ENCODE measurements around the gene DLAT. TPM values are rescaled to one million over a fixed set of nuclear protein-coding genes. Genes with fewer than 3 reads are reported as not detected.
"Not testable (repeated sequence)": the region's sequence is repeated elsewhere in the genome, so short reads cannot be mapped to it uniquely, and the experiment has no call there.

DLAT gene
- total RNA-seq, 1 donor from 2014 or later, result 37.6 TPM

DNA sequence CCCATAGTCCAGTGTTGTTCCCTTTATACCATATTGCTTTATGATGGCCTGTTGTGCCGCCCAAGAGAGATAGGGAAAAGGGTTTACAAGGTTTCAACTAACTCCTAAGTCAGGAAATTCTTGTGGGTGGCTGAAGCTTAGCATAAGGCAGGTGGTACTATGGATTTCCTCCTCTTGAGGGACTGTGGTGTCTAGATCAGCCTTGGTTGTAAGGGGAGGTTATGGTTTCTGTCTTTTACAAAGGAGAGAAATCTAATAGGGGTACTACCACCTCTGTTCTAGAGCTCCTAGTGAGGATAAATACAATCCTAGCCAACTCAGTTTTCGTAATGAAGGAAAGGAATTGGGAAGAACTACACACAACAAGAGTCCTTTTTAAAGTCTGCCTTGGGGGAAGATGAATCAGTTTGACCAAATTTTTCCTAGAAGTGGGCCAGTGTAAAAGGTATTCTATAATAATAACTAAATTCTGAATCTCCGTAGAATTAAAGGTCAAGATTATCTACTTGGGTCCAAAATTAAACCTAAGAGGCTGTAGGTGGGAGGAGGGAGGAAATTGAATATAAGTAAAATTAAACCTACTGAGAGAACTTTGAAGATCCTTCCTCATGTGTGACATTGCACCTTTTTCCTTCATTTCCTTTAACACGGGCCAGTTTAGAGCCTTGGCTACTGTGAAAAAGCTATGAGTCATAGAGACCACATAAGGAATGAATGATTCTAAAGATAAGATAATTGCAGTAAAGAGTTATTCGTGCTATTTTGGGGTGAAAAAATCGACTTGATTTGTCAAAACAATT is 17.2 kb downstream of the DLAT start:
- Histone ChIP-seq H3K36me3 (ENCODE audit: control insufficient read depth in 3 of 3, insufficient read depth in 3 of 3, low read length in 3 of 3) (peaks cover 16 to 47% (median 34%) of the 10 kb centered on the region in 3 donors), H3K27ac (ENCODE audit: low read depth, low read length) (no peak overlapping the region), H3K9ac (ENCODE audit: low read depth in 1 of 3, low read length in 3 of 3) (no peak overlapping the region), H3K27me3 (ENCODE audit: control insufficient read depth in 3 of 3, insufficient read depth in 3 of 3, low read length in 3 of 3) (no peaks in the 10 kb centered on the region), H3K4me1 (ENCODE audit: control insufficient read depth in 3 of 3, insufficient read depth in 3 of 3, low read length in 3 of 3) (no peaks in the 10 kb centered on the region), H3K9me3 (ENCODE audit: control insufficient read depth in 3 of 3, low read length in 3 of 3) (no peaks in the 10 kb centered on the region), H3K4me3 (ENCODE audit: low read length in 3 of 3) (no peak overlapping the region)

DNA sequence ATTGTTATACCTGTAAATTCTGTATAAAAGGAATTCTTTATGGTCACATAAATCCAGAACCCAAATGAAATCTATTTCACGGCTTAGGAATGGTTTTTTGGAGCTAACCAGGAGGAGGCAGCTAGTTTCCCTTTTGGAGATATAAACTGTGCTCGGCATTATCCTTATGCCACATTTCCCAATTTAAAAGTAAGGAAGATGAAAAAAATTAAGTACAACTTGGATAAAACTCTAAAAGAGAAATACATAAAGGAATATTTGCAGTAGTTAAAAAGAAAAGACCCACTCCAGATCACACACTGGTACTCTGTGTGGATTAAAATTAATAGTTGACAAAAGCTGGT is 17.7 kb downstream of the DLAT start:
- no peak overlapping the region for H3K27ac ChIP-seq (ENCODE audit: low read depth, low read length)

DNA sequence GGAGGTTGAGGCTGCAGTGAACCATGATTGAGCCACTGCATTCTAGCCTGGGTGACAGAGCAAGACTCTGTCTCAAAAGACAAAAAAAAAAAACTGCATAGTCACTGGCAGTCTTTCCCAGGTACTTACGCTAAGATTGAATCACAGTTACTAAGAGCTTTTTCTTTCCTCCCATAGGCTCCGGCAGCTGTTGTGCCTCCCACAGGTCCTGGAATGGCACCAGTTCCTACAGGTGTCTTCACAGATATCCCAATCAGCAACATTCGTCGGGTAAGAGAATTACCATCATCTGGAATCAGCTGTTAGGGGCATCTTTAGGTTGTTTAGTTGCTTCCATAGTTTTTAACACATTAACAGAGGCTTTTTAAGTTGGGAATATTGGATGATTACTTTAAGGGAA is 19.8 kb downstream of the DLAT start:
- H3K27ac ChIP-seq (ENCODE audit: low read depth, low read length), result no peak overlapping the region
- no peaks in the 10 kb centered on the region for H3K4me1 ChIP-seq (ENCODE audit: control insufficient read depth in 3 of 3, insufficient read depth in 3 of 3, low read length in 3 of 3)
- H3K4me3 ChIP-seq (ENCODE audit: low read length in 3 of 3), result no peak overlapping the region
- no peak overlapping the region for H3K9ac ChIP-seq (ENCODE audit: low read depth in 1 of 3, low read length in 3 of 3)
- H3K27me3 ChIP-seq (ENCODE audit: control insufficient read depth in 3 of 3, insufficient read depth in 3 of 3, low read length in 3 of 3), result no peaks in the 10 kb centered on the region
- peaks cover 12 to 44% (median 22%) of the 10 kb centered on the region in 3 donors for H3K36me3 ChIP-seq (ENCODE audit: control insufficient read depth in 3 of 3, insufficient read depth in 3 of 3, low read length in 3 of 3)
- no peaks in the 10 kb centered on the region for H3K9me3 ChIP-seq (ENCODE audit: control insufficient read depth in 3 of 3, low read length in 3 of 3)

More for the DNA sequence above, 17.7 kb downstream of the DLAT start:
- H3K9ac ChIP-seq (ENCODE audit: low read depth in 1 of 3, low read length in 3 of 3), result no peak overlapping the region
- no peaks in the 10 kb centered on the region for H3K9me3 ChIP-seq (ENCODE audit: control insufficient read depth in 3 of 3, low read length in 3 of 3)
- no peak overlapping the region for H3K4me3 ChIP-seq (ENCODE audit: low read length in 3 of 3)
- H3K36me3 ChIP-seq (ENCODE audit: control insufficient read depth in 3 of 3, insufficient read depth in 3 of 3, low read length in 3 of 3), result peaks cover 12 to 43% (median 30%) of the 10 kb centered on the region in 3 donors
- H3K4me1 ChIP-seq (ENCODE audit: control insufficient read depth in 3 of 3, insufficient read depth in 3 of 3, low read length in 3 of 3), result no peaks in the 10 kb centered on the region
- H3K27me3 ChIP-seq (ENCODE audit: control insufficient read depth in 3 of 3, insufficient read depth in 3 of 3, low read length in 3 of 3), result no peaks in the 10 kb centered on the region

DNA sequence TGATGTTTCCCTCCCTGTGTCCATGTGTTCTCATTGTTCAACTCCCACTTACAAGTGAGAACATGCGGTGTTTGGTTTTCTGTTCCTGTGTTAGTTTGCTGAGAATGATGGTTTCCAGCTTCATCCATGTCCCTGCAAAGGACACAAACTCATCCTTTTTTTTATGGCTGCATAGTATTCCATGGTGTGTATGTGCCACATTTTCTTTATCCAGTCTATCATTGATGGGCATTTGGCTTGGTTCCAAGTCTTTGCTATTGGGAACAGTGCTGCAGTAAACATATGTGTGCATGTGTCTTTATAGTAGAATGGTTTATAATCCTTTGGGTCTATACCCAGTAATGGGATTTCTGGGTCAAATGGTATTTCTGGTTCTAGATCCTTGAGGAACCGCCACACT is 21.4 kb downstream of the DLAT start:
- not testable (repeated sequence) for H3K4me3 ChIP-seq (ENCODE audit: low read length in 3 of 3); H3K4me1 ChIP-seq (ENCODE audit: control insufficient read depth in 3 of 3, insufficient read depth in 3 of 3, low read length in 3 of 3); H3K9me3 ChIP-seq (ENCODE audit: control insufficient read depth in 3 of 3, low read length in 3 of 3); H3K27ac ChIP-seq (ENCODE audit: low read depth, low read length); H3K27me3 ChIP-seq (ENCODE audit: control insufficient read depth in 3 of 3, insufficient read depth in 3 of 3, low read length in 3 of 3); H3K9ac ChIP-seq (ENCODE audit: low read depth in 1 of 3, low read length in 3 of 3)
- peaks cover 17 to 48% (median 27%) of the 10 kb centered on the region in 3 donors for H3K36me3 ChIP-seq (ENCODE audit: control insufficient read depth in 3 of 3, insufficient read depth in 3 of 3, low read length in 3 of 3)

DNA sequence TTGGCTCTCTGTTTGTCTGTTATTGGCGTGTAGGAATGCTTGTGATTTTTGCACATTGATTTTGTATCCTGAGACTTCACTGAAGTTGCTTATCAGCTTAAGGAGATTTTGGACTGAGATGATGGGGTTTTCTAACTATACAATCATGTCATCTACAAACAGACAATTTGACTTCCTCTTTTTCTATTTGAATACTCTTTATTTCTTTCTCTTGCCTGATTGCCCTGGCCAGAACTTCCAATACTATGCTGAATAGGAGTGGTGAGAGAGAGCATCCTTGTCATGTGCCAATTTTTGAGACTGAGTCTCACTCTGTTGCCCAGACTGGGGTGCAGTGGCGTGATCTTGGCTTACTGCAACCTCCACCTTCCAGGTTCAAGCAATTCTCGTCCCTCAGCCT is 23.0 kb downstream of the DLAT start:
- not testable (repeated sequence) for H3K9me3 ChIP-seq (ENCODE audit: control insufficient read depth in 3 of 3, low read length in 3 of 3); H3K27me3 ChIP-seq (ENCODE audit: control insufficient read depth in 3 of 3, insufficient read depth in 3 of 3, low read length in 3 of 3); H3K9ac ChIP-seq (ENCODE audit: low read depth in 1 of 3, low read length in 3 of 3); H3K4me3 ChIP-seq (ENCODE audit: low read length in 3 of 3); H3K27ac ChIP-seq (ENCODE audit: low read depth, low read length); H3K4me1 ChIP-seq (ENCODE audit: control insufficient read depth in 3 of 3, insufficient read depth in 3 of 3, low read length in 3 of 3)
- peaks cover 22 to 52% (median 37%) of the 10 kb centered on the region in 3 donors for H3K36me3 ChIP-seq (ENCODE audit: control insufficient read depth in 3 of 3, insufficient read depth in 3 of 3, low read length in 3 of 3)

DNA sequence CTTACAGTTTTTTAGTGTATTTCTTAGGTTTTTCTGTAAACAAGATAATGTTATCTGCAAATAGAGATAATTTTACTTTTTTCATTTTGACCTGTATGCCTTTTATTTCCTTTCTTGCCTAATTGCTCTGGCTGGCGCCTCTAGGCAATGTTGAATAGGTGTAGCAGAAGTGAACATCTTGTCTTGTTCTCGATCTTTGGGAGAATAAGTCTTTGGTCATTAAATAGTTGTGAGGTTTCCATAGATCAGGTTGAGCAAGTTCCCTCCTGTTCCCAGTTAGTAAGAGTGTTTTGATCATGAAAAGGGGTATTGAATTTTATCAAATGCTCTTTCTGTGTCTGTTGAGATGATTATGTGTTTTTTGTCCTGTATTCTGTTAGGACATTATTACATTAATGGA is 24.6 kb downstream of the DLAT start:
- H3K4me1 ChIP-seq (ENCODE audit: control insufficient read depth in 3 of 3, insufficient read depth in 3 of 3, low read length in 3 of 3), result no peaks in the 10 kb centered on the region
- no peak overlapping the region for H3K4me3 ChIP-seq (ENCODE audit: low read length in 3 of 3)
- H3K9ac ChIP-seq (ENCODE audit: low read depth in 1 of 3, low read length in 3 of 3), result no peak overlapping the region
- H3K27me3 ChIP-seq (ENCODE audit: control insufficient read depth in 3 of 3, insufficient read depth in 3 of 3, low read length in 3 of 3), result no peaks in the 10 kb centered on the region
- H3K9me3 ChIP-seq (ENCODE audit: control insufficient read depth in 3 of 3, low read length in 3 of 3), result no peaks in the 10 kb centered on the region
- H3K27ac ChIP-seq (ENCODE audit: low read depth, low read length), result no peak overlapping the region
- H3K36me3 ChIP-seq (ENCODE audit: control insufficient read depth in 3 of 3, insufficient read depth in 3 of 3, low read length in 3 of 3), result peaks cover 27 to 57% (median 42%) of the 10 kb centered on the region in 3 donors

DNA sequence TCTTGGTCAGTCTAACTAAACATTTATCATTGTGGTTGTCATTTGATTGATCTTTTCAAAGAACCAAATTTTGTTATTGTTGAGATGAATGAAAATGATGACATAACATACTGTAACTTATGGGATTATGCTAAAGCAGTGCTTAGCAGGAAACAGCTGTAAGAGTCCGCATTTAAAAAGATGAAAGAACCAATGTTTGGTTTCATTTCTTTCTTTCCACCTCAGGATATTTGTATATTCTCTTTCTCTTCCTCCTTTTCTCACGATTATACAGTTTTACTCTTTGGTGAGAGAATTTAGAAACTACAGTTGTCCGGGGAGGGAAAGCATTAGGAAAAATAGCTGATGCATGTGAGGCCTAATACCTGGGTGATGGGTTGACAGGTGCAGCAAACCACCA is 25.5 kb downstream of the DLAT start:
- H3K4me3 ChIP-seq (ENCODE audit: low read length in 3 of 3), result no peak overlapping the region
- H3K4me1 ChIP-seq (ENCODE audit: control insufficient read depth in 3 of 3, insufficient read depth in 3 of 3, low read length in 3 of 3), result no peaks in the 10 kb centered on the region
- H3K9ac ChIP-seq (ENCODE audit: low read depth in 1 of 3, low read length in 3 of 3), result no peak overlapping the region
- H3K36me3 ChIP-seq (ENCODE audit: control insufficient read depth in 3 of 3, insufficient read depth in 3 of 3, low read length in 3 of 3), result peaks cover 21 to 51% (median 35%) of the 10 kb centered on the region in 3 donors
- H3K27me3 ChIP-seq (ENCODE audit: control insufficient read depth in 3 of 3, insufficient read depth in 3 of 3, low read length in 3 of 3), result no peaks in the 10 kb centered on the region
- no peaks in the 10 kb centered on the region for H3K9me3 ChIP-seq (ENCODE audit: control insufficient read depth in 3 of 3, low read length in 3 of 3)
- H3K27ac ChIP-seq (ENCODE audit: low read depth, low read length), result no peak overlapping the region

DNA sequence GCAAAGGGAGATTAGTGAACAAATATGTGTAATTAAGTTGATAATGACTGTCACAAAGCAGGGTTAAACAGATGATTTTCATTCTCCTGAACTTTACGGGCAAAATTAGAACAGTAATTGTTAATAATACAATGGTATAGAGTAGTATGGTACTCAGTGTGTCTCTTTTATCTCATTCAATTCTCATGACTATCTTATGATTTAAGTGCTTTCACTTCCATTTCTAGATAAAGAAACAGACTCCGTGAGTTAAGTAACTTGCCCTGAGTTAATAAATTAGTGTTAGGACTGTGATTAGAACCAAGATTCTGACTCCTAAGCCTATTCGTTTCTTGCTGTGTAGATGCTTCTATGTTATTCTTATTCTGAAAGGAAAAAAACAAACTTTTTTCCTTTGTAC is 26.6 kb downstream of the DLAT start:
- H3K9ac ChIP-seq (ENCODE audit: low read depth in 1 of 3, low read length in 3 of 3), result no peak overlapping the region
- H3K4me3 ChIP-seq (ENCODE audit: low read length in 3 of 3), result no peak overlapping the region
- H3K36me3 ChIP-seq (ENCODE audit: control insufficient read depth in 3 of 3, insufficient read depth in 3 of 3, low read length in 3 of 3), result peaks cover 21 to 56% (median 37%) of the 10 kb centered on the region in 3 donors
- H3K27ac ChIP-seq (ENCODE audit: low read depth, low read length), result no peak overlapping the region
- no peaks in the 10 kb centered on the region for H3K9me3 ChIP-seq (ENCODE audit: control insufficient read depth in 3 of 3, low read length in 3 of 3)
- H3K27me3 ChIP-seq (ENCODE audit: control insufficient read depth in 3 of 3, insufficient read depth in 3 of 3, low read length in 3 of 3), result no peaks in the 10 kb centered on the region
- no peaks in the 10 kb centered on the region for H3K4me1 ChIP-seq (ENCODE audit: control insufficient read depth in 3 of 3, insufficient read depth in 3 of 3, low read length in 3 of 3)

DNA sequence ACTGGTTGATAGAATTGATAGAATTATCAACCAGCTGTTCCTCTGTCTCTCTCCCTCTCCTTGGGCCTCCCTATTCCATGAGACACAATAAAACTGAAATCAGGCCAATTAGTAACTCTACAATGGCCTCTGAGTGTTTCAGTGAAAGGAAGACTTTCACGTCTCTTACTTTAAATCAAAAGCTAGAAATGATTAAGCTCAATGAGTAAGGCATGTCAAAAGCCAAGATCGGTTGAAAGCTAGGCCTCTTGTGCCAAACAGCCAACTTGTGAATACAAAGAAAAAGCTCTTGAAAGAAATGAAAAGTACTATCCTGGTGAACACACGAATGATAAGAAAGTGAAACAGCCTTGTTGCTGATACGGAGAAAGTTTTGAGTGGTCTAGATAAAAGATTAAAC is 32.0 kb downstream of the DLAT start:
- H3K4me1 ChIP-seq (ENCODE audit: control insufficient read depth in 3 of 3, insufficient read depth in 3 of 3, low read length in 3 of 3), result no peaks in the 10 kb centered on the region

DNA sequence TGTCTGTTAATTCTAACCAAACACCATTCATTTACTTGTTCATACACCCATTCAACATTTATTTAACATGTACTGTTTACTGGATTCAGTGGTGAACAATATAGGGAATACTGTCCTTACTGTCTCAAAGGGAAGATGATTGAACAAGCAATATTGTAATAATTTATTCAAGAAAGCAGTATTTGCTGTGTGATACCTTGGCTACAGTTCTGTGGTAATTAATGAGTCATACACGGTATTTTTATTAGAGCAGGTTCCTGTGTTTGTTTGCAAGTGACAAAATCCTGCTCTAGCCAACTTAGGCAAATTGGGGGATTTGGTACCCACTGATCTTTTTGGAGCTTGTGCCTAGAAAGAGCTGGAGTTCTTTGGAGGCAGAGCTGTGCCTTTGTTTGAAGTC is 32.9 kb downstream of the DLAT start:
- Histone ChIP-seq H3K4me1 (ENCODE audit: control insufficient read depth in 3 of 3, insufficient read depth in 3 of 3, low read length in 3 of 3) (no peaks in the 10 kb centered on the region), H3K36me3 (ENCODE audit: control insufficient read depth in 3 of 3, insufficient read depth in 3 of 3, low read length in 3 of 3) (peaks cover 28 to 62% (median 42%) of the 10 kb centered on the region in 3 donors), H3K27ac (ENCODE audit: low read depth, low read length) (no peak overlapping the region), H3K27me3 (ENCODE audit: control insufficient read depth in 3 of 3, insufficient read depth in 3 of 3, low read length in 3 of 3) (no peaks in the 10 kb centered on the region), H3K9ac (ENCODE audit: low read depth in 1 of 3, low read length in 3 of 3) (no peak overlapping the region), H3K4me3 (ENCODE audit: low read length in 3 of 3) (no peak overlapping the region), H3K9me3 (ENCODE audit: control insufficient read depth in 3 of 3, low read length in 3 of 3) (no peaks in the 10 kb centered on the region)

More for the DNA sequence above, 32.0 kb downstream of the DLAT start:
- no peak overlapping the region for H3K4me3 ChIP-seq (ENCODE audit: low read length in 3 of 3)
- no peak overlapping the region for H3K27ac ChIP-seq (ENCODE audit: low read depth, low read length)
- H3K9ac ChIP-seq (ENCODE audit: low read depth in 1 of 3, low read length in 3 of 3), result no peak overlapping the region
- H3K9me3 ChIP-seq (ENCODE audit: control insufficient read depth in 3 of 3, low read length in 3 of 3), result no peaks in the 10 kb centered on the region
- peaks cover 27 to 61% (median 39%) of the 10 kb centered on the region in 3 donors for H3K36me3 ChIP-seq (ENCODE audit: control insufficient read depth in 3 of 3, insufficient read depth in 3 of 3, low read length in 3 of 3)
- no peaks in the 10 kb centered on the region for H3K27me3 ChIP-seq (ENCODE audit: control insufficient read depth in 3 of 3, insufficient read depth in 3 of 3, low read length in 3 of 3)

Data from skeletal muscle tissue (tissue), 4 donors.